AG09309 (cell line): Measurements from ENCODE around the gene SPR.
A peak's percentile ranks its signal among the peaks of the same experiment; 100 is the strongest.

Experiments
- DNase-seq: peaks from one replicate; pipeline ENCODE4 v3.0.0-alpha.2; 2010; ENCODE audit warnings: low read depth
- H3K4me3 ChIP-seq: 2 replicates; pipeline ENCODE4 v1.5.1; 2011; ENCODE audit warnings: mild to moderate bottlenecking, low read depth, low read length, moderate library complexity; ENCODE audit not compliant: control insufficient read depth
- CTCF ChIP-seq: IDR thresholded peaks from 2 replicates; pipeline ENCODE4 v1.5.1; 2011; ENCODE audit warnings: mild to moderate bottlenecking, low read depth, low read length, inconsistent platforms; ENCODE audit not compliant: insufficient read depth, control insufficient read depth; ENCODE audit errors: missing control alignments

SPR gene

DNA sequence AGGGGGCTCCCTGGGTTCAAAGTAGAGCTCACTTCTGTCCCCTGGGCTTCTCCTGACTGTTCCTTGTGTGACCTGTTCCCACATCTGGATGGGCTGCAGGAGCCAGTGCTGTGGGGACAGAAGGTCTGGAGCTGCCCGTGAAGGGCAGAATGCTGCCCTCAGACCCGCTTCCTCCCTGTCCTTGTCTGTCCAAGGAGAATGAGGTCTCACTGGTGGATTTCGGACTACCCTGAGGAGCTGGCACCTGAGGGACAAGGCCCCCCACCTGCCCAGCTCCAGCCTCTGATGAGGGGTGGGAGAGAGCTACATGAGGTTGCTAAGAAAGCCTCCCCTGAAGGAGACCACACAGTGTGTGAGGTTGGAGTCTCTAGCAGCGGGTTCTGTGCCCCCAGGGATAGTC, 45.6 kb downstream of the SPR start:
- no peak overlapping the region for H3K4me3 ChIP-seq
- DNase-seq: no peak
- no peak for TF ChIP-seq CTCF

DNA sequence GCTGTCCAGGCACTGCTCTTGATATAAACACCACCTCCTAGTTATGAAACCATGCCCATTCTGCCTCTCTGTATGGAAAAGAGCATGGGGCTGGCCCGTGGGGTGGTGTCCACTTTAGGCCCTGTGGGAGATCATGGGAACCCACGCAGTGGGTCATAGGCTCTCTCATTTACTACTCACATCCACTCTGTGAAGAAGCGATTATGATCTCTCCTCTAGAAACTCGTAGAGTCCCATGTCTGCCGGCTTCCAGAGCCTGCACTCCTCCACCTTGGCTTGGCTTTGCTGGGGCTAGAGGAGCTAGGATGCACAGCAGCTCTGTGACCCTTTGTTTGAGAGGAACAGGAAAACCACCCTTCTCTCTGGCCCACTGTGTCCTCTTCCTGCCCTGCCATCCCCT, 46.0 kb downstream of the SPR start:
- TF ChIP-seq CTCF: no peak

GRCh38 chr2:72933646-72934151, 46.5 kb downstream of the SPR start:
- no peak for TF ChIP-seq CTCF
- H3K4me3 ChIP-seq: no peak overlapping the region
- no peak for DNase-seq

More for the DNA sequence above, 46.0 kb downstream of the SPR start:
- H3K4me3 ChIP-seq: no peak overlapping the region
- no peak for DNase-seq

DNA sequence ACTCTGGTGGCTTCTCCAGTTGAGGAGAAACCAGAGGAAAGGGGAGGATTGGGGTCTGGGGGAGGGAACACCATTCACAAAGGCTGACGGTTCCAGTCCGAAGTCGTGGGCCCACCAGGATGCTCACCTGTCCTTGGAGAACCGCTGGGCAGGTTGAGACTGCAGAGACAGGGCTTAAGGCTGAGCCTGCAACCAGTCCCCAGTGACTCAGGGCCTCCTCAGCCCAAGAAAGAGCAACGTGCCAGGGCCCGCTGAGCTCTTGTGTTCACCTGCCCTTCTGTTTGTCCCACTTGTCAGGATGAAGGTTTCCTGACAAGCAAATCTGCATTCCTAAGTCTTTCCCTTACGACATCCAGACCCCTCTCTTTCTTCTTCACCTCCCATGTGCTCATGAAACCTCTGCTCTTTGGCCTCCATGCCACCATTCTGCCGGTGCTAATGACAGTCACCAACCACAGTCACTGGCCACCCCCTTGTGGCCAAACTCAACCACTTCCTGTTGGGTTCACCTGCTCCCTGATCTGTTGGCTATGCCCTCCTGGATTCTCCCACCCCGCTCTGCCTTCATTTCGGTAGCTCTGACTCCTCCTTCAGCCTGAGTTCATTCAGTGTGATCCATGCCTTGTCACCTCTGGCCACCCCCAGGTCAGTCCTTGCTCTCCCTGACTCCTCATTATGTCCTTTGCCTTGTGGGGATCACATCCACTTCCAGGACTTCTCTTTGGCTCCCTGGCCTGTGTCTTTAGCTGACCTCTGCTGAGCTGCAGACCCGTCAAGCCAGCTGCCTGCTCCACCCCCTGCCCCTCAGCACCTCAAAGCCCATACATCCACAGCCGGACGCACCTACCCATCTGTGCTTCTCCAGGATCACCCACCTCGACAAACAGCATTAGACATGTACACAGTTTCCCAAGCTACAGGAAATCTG, 47.7 kb downstream of the SPR start:
- peak; percentile 4 for TF ChIP-seq CTCF
- H3K4me3 ChIP-seq: no peak overlapping the region
- no peak for DNase-seq

GRCh38 chr2:72935611-72935957, 48.4 kb downstream of the SPR start:
- no peak for DNase-seq
- H3K4me3 ChIP-seq: no peak overlapping the region
- no peak for TF ChIP-seq CTCF

- DNase-seq: no peak
- no peak for TF ChIP-seq CTCF
- no peak overlapping the region for H3K4me3 ChIP-seq
These were observed 49.6 kb downstream of the SPR start for GRCh38 chr2:72936660-72937355.
